ENCODE measurements around the gene KLHL29. TPM values are rescaled to one million over a fixed set of nuclear protein-coding genes. Genes with fewer than 3 reads are reported as not detected.

Gene KLHL29
- total RNA-seq, 2 experiments from 2014 or later, result 0.23 to 0.66 TPM

DNA sequence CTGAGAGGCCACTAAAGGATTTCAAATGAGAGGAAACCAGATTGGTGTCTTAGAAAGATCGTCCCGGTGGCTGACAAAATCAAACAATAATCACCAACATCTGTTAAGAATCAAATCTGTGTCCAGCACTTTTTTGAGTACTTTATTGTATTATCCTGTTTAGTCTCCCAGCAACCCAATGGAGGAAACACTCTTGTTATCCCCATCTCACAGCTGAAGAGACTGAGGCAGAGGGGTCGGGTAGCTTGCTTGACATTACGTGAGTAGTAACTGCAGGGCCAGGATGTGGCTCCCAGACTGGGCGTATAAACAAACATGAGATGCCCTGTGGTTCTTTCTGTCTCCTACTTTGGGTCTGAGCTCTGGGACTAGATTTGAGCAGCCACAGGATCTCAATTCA lies 76.0 kb downstream of the KLHL29 start:
- no peaks in the 10 kb centered on the region for H3K79me2 ChIP-seq (ENCODE audit: insufficient read depth, low read depth, low read length)
- no TSS peak for BruUV-seq (replicated peaks)
- H3K36me3 ChIP-seq (ENCODE audit: insufficient read depth, low read length), result no peaks in the 10 kb centered on the region
- no peak overlapping the region for H3K4me3 ChIP-seq (ENCODE audit: low read depth, low read length, poor library complexity, severe bottlenecking)
- DNase-seq (ENCODE audit: low spot score), result no peak
- H3K4me1 ChIP-seq (ENCODE audit: insufficient read depth, low read length, poor library complexity, severe bottlenecking), result no peaks in the 10 kb centered on the region
- H4K20me1 ChIP-seq (ENCODE audit: insufficient read depth, low read length), result no peaks in the 10 kb centered on the region
- H3K27ac ChIP-seq (ENCODE audit: low read depth, low read length, poor library complexity, severe bottlenecking), result no peak overlapping the region
- H2AFZ ChIP-seq (ENCODE audit: low read length), result no peak overlapping the region
- ChIA-PET POLR2A (interaction anchor here (0.7 to 1.0 kb wide), 2 partner anchors 25 to 30 kb away, joined by 3 to 5 read pairs; no protein-coding TSS in a partner anchor), CTCF (ENCODE audit: unreplicated experiment) (interaction anchor here (0.6 kb wide), 1 partner anchor 8 kb away, joined by 4 read pairs; no protein-coding TSS in a partner anchor)
- no peak overlapping the region for H3K4me2 ChIP-seq (ENCODE audit: low read length)
- no peaks in the 10 kb centered on the region for H3K9me2 ChIP-seq (ENCODE audit: insufficient read depth, low read length)
- intact Hi-C loops (cut with micrococcal nuclease; ENCODE audit: unreplicated experiment), result loop anchor here (10.0 kb wide), 1 partner anchor 146 kb away; no protein-coding TSS in a partner anchor
- H3K9me3 ChIP-seq (ENCODE audit: low read length), result no peaks in the 10 kb centered on the region
- TF ChIP-seq CTCF (conservative IDR thresholded peaks at IDR 0.05; ENCODE audit: low read length) (no peak), EZH2phosphoT487 (IDR thresholded peaks at IDR 0.05; ENCODE audit: borderline replicate concordance, low read depth, low read length) (no peak)

DNA sequence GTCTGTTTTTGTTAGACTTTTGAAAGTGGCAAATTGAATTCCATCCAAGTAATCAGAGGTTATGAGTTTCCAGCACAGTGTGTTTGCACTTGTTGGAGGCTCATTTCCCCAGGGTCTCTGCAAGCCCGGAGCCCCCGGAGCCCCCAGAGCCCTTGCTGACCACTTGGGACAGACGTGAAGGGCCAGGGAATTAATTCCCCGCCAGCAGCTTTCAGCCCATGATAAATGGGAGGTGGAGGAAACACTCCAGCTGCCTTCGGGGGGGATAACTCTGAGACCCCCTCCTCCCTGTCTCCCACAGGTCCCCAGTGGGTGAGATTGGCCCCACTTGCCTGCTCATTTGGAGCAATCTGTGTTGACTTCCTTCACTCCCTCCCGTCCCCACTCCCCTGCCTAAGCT lies 79.2 kb downstream of the KLHL29 start:
- TF ChIP-seq CTCF (conservative IDR thresholded peaks at IDR 0.05; ENCODE audit: low read length) (no peak), EZH2phosphoT487 (IDR thresholded peaks at IDR 0.05; ENCODE audit: borderline replicate concordance, low read depth, low read length) (no peak)
- Histone ChIP-seq H3K9me2 (ENCODE audit: insufficient read depth, low read length) (no peaks in the 10 kb centered on the region), H3K9me3 (ENCODE audit: low read length) (no peaks in the 10 kb centered on the region), H3K79me2 (ENCODE audit: insufficient read depth, low read depth, low read length) (no peaks in the 10 kb centered on the region), H4K20me1 (ENCODE audit: insufficient read depth, low read length) (no peaks in the 10 kb centered on the region), H3K4me1 (ENCODE audit: insufficient read depth, low read length, poor library complexity, severe bottlenecking) (no peaks in the 10 kb centered on the region), H3K27ac (ENCODE audit: low read depth, low read length, poor library complexity, severe bottlenecking) (no peak overlapping the region), H3K4me3 (ENCODE audit: low read depth, low read length, poor library complexity, severe bottlenecking) (no peak overlapping the region), H3K4me2 (ENCODE audit: low read length) (no peak overlapping the region), H2AFZ (ENCODE audit: low read length) (no peak overlapping the region), H3K36me3 (ENCODE audit: insufficient read depth, low read length) (no peaks in the 10 kb centered on the region)
- ChIA-PET CTCF (ENCODE audit: unreplicated experiment) (no interaction called here), POLR2A (no interaction called here)
- BruUV-seq (replicated peaks), result no TSS peak
- intact Hi-C loops (cut with micrococcal nuclease; ENCODE audit: unreplicated experiment), result loop anchor here (10.0 kb wide), 1 partner anchor 149 kb away; no protein-coding TSS in a partner anchor
- DNase-seq (ENCODE audit: low spot score), result no peak

DNA sequence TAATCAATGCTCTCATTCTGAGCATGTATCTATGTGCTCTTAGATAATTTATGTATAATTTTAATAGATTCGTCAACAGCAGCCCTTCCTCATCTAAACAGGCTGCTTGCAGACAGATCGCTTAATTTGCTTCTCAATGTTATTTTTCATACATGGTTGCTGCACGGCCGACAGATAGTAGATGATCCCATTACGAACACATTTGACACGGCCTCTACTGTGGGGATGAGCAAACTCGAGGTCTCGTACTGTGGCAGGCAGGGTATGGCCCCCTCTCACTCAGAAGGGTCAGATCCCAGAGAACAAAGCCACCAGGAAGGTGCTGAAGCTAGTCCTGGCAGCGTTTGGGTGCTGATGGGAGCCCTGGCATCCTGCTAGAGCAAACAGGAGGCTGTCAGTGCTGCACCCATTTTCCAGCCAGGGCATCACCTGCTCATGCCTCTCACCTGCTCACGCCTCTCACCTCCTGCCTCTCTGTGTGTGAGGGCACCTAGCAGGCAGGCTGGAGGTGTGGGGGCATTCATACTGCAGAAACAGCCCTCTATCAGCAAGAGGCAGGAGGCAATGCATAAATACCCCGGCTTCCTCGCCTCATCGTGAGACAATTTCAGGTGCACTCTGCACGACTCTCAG lies 80.0 kb downstream of the KLHL29 start:
- intact Hi-C loops (cut with micrococcal nuclease; ENCODE audit: unreplicated experiment), result loop anchor here (10.0 kb wide), 1 partner anchor 150 kb away; no protein-coding TSS in a partner anchor
- no peaks in the 10 kb centered on the region for H3K36me3 ChIP-seq (ENCODE audit: insufficient read depth, low read length)
- no TSS peak for BruUV-seq (replicated peaks)
- DNase-seq (ENCODE audit: low spot score), result no peak
- H3K9me2 ChIP-seq (ENCODE audit: insufficient read depth, low read length), result no peaks in the 10 kb centered on the region
- no peak overlapping the region for H2AFZ ChIP-seq (ENCODE audit: low read length)
- H3K4me1 ChIP-seq (ENCODE audit: insufficient read depth, low read length, poor library complexity, severe bottlenecking), result no peaks in the 10 kb centered on the region
- POLR2A ChIA-PET, result no interaction called here
- no peak overlapping the region for H3K4me2 ChIP-seq (ENCODE audit: low read length)
- H3K27ac ChIP-seq (ENCODE audit: low read depth, low read length, poor library complexity, severe bottlenecking), result no peak overlapping the region
- H4K20me1 ChIP-seq (ENCODE audit: insufficient read depth, low read length), result no peaks in the 10 kb centered on the region
- CTCF ChIA-PET (ENCODE audit: unreplicated experiment), result no interaction called here
- H3K4me3 ChIP-seq (ENCODE audit: low read depth, low read length, poor library complexity, severe bottlenecking), result no peak overlapping the region
- no peaks in the 10 kb centered on the region for H3K79me2 ChIP-seq (ENCODE audit: insufficient read depth, low read depth, low read length)
- no peak for TF ChIP-seq EZH2phosphoT487 (IDR thresholded peaks at IDR 0.05; ENCODE audit: borderline replicate concordance, low read depth, low read length)
- TF ChIP-seq CTCF (conservative IDR thresholded peaks at IDR 0.05; ENCODE audit: low read length), result no peak
- no peaks in the 10 kb centered on the region for H3K9me3 ChIP-seq (ENCODE audit: low read length)

Data from OCI-LY7 (cell line).